ENCODE measurements around the gene ANKFY1. TPM values are rescaled to one million over a fixed set of nuclear protein-coding genes. Genes with fewer than 3 reads are reported as not detected.

The ANKFY1 gene
- total RNA-seq, 1 experiment from 2014 or later: 63.2 TPM

DNA sequence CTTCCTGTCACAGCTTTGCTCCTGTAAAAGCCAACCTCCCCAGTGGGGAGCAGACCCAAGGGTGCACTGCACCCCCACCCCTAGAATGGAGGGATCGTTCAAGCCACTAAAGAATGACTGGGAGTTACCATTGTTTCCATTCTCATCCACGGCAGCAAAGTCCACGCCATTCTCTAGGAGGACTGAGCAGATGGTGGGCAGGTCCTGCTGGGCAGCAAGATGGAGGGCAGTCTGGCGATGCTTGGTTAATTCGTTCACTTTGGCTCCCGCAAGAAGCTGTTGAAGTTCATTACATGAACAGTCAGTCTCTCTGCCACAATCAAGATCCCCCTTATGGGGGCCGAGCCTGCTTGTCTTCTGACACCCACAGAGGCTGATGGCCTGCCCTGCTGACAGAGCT lies 90.0 kb downstream of the ANKFY1 start:
- H3K27ac ChIP-seq (ENCODE audit: low read depth, low read length, poor library complexity, severe bottlenecking): no peak overlapping the region
- CTCF ChIA-PET: no interaction called here
- no TSS peak for BruUV-seq (replicated peaks)
- H3K9me3 ChIP-seq (ENCODE audit: low read depth, low read length, poor library complexity, severe bottlenecking): no peaks in the 10 kb centered on the region
- peaks cover 74% of the 10 kb centered on the region for H3K36me3 ChIP-seq (ENCODE audit: insufficient read depth, low read length, poor library complexity, severe bottlenecking)
- POLR2A ChIA-PET (ENCODE audit: low non-redundant PET): no interaction called here
- no peaks in the 10 kb centered on the region for H3K4me1 ChIP-seq (ENCODE audit: insufficient read depth, low read length, poor library complexity, severe bottlenecking)
- DNase-seq (ENCODE audit: low spot score): no peak
- H3K4me3 ChIP-seq (ENCODE audit: low read depth, low read length, poor library complexity, severe bottlenecking): no peak overlapping the region
- no peaks in the 10 kb centered on the region for H3K27me3 ChIP-seq (replicated peaks; ENCODE audit: insufficient read depth, low read depth, low read length, poor library complexity)
- intact Hi-C loops (cut with micrococcal nuclease; ENCODE audit: unreplicated experiment): no loop called here
- TF ChIP-seq EZH2 (IDR thresholded peaks at IDR 0.05; ENCODE audit: borderline replicate concordance, low read depth, low read length, poor library complexity, severe bottlenecking): no peak
- TF ChIP-seq, protein P1, sequence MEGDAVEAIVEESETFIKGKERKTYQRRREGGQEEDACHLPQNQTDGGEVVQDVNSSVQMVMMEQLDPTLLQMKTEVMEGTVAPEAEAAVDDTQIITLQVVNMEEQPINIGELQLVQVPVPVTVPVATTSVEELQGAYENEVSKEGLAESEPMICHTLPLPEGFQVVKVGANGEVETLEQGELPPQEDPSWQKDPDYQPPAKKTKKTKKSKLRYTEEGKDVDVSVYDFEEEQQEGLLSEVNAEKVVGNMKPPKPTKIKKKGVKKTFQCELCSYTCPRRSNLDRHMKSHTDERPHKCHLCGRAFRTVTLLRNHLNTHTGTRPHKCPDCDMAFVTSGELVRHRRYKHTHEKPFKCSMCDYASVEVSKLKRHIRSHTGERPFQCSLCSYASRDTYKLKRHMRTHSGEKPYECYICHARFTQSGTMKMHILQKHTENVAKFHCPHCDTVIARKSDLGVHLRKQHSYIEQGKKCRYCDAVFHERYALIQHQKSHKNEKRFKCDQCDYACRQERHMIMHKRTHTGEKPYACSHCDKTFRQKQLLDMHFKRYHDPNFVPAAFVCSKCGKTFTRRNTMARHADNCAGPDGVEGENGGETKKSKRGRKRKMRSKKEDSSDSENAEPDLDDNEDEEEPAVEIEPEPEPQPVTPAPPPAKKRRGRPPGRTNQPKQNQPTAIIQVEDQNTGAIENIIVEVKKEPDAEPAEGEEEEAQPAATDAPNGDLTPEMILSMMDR (conservative IDR thresholded peaks at IDR 0.05; ENCODE audit: low read depth, low read length): no peak

DNA sequence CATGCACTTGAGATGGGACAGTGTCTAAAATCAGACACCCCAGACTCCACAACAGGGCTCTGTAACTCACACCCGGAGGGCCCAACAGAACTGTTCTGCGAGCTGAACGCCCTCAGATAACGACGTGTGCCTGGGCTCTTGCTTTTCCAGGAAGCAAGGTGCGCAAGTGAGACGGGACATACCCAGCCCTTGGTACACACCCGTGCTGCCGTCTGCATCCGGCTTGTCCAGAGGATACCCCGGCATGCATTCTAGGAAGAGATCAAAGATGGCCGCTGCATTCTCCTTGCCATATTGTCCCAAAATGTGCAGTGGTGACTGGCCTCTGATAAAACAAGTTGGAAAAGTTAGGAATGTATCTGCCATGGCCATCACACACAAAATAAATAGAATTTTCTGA lies 91.4 kb downstream of the ANKFY1 start:
- H3K36me3 ChIP-seq (ENCODE audit: insufficient read depth, low read length, poor library complexity, severe bottlenecking): peaks cover 62% of the 10 kb centered on the region
- ChIA-PET POLR2A (ENCODE audit: low non-redundant PET) (no interaction called here), CTCF (interaction anchor here (0.6 kb wide), 1 partner anchor 254 kb away, joined by 3 read pairs; no protein-coding TSS in a partner anchor)
- no peak overlapping the region for H3K4me3 ChIP-seq (ENCODE audit: low read depth, low read length, poor library complexity, severe bottlenecking)
- H3K4me1 ChIP-seq (ENCODE audit: insufficient read depth, low read length, poor library complexity, severe bottlenecking): no peaks in the 10 kb centered on the region
- TF ChIP-seq, protein P1 (conservative IDR thresholded peaks at IDR 0.05; ENCODE audit: low read depth, low read length): no peak
- TF ChIP-seq EZH2 (IDR thresholded peaks at IDR 0.05; ENCODE audit: borderline replicate concordance, low read depth, low read length, poor library complexity, severe bottlenecking): no peak
- no peak for DNase-seq (ENCODE audit: low spot score)
- no TSS peak for BruUV-seq (replicated peaks)
- no peaks in the 10 kb centered on the region for H3K27me3 ChIP-seq (replicated peaks; ENCODE audit: insufficient read depth, low read depth, low read length, poor library complexity)
- H3K9me3 ChIP-seq (ENCODE audit: low read depth, low read length, poor library complexity, severe bottlenecking): no peaks in the 10 kb centered on the region
- intact Hi-C loops (cut with micrococcal nuclease; ENCODE audit: unreplicated experiment): no loop called here
- no peak overlapping the region for H3K27ac ChIP-seq (ENCODE audit: low read depth, low read length, poor library complexity, severe bottlenecking)

DNA sequence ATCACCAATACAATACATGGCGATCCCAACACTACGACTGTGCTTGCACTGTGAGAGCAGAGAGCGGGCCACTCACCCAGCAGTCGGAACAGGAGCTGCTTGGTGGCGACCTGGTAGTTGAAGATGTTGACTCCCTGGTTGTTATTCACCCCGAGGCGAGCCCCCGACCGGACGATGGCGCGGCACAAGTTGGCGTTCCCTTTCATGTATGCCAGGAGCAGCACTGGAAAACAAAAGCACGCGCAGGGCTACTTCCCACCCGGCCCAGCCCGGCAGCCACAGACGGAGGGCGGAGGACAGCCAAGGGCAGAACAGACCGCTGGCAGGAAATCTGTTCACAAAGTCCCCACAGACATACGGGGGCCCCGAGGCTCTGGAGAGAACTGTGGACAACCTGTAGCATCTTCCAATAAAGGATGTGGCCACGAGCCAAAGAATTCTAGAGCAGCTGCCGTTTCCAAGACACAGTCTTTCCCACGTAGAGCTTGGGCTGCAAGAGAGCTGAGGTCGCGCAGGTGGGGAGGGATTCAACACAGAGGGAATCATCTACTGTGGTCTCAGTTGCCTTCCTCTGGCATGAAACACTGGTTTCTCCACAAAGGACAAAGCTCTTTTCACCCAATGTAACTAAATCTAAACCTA lies 93.0 kb downstream of the ANKFY1 start:
- Histone ChIP-seq H3K9me3 (ENCODE audit: low read depth, low read length, poor library complexity, severe bottlenecking) (no peaks in the 10 kb centered on the region), H3K36me3 (ENCODE audit: insufficient read depth, low read length, poor library complexity, severe bottlenecking) (peaks cover 58% of the 10 kb centered on the region), H3K4me3 (ENCODE audit: low read depth, low read length, poor library complexity, severe bottlenecking) (no peak overlapping the region), H3K27me3 (replicated peaks; ENCODE audit: insufficient read depth, low read depth, low read length, poor library complexity) (no peaks in the 10 kb centered on the region), H3K4me1 (ENCODE audit: insufficient read depth, low read length, poor library complexity, severe bottlenecking) (no peaks in the 10 kb centered on the region), H3K27ac (ENCODE audit: low read depth, low read length, poor library complexity, severe bottlenecking) (no peak overlapping the region)
- TF ChIP-seq EZH2 (IDR thresholded peaks at IDR 0.05; ENCODE audit: borderline replicate concordance, low read depth, low read length, poor library complexity, severe bottlenecking): no peak
- TF ChIP-seq, protein P1 (conservative IDR thresholded peaks at IDR 0.05; ENCODE audit: low read depth, low read length): no peak
- no TSS peak for BruUV-seq (replicated peaks)
- ChIA-PET CTCF (no interaction called here), POLR2A (ENCODE audit: low non-redundant PET) (no interaction called here)
- intact Hi-C loops (cut with micrococcal nuclease; ENCODE audit: unreplicated experiment): no loop called here
- no peak for DNase-seq (ENCODE audit: low spot score)

Measured in A673 (cell line).